NOMO-1 treated with DMSO at 0.1 percent for 48 hours (cell line): ENCODE data around the gene LRRC36.

ENCODE experiments used
- DNase-seq: peaks from one replicate; lab custom pipeline; 2025; ENCODE audit not compliant: unreplicated experiment; lab: John Stamatoyannopoulos, UW

LRRC36 gene

GRCh38 chr16:67294171-67294757, 32.4 kb upstream of the LRRC36 start:
- DNase-seq, result no peak

GRCh38 chr16:67294938-67295361, 31.7 kb upstream of the LRRC36 start:
- no peak for DNase-seq

- DNase-seq, result no peak
Observed at GRCh38 chr16:67296420-67296819, 30.2 kb upstream of the LRRC36 start.

- DNase-seq, result no peak
Observed at GRCh38 chr16:67298277-67298676, 28.3 kb upstream of the LRRC36 start.

- DNase-seq, result no peak
Observed at GRCh38 chr16:67299269-67299668, 27.3 kb upstream of the LRRC36 start.

GRCh38 chr16:67301080-67301782, 25.4 kb upstream of the LRRC36 start:
- DNase-seq, result no peak

GRCh38 chr16:67302076-67302475, 24.5 kb upstream of the LRRC36 start:
- no peak for DNase-seq

- DNase-seq, result no peak
Observed at GRCh38 chr16:67302970-67303369, 23.6 kb upstream of the LRRC36 start.

GRCh38 chr16:67304020-67304419, 22.6 kb upstream of the LRRC36 start:
- no peak for DNase-seq

GRCh38 chr16:67305216-67306071, 21.2 kb upstream of the LRRC36 start:
- no peak for DNase-seq

GRCh38 chr16:67310561-67310960, 16.1 kb upstream of the LRRC36 start:
- no peak for DNase-seq

GRCh38 chr16:67311607-67312488, 14.8 kb upstream of the LRRC36 start:
- DNase-seq, result no peak

- DNase-seq, result no peak
Observed at GRCh38 chr16:67312719-67313118, 13.9 kb upstream of the LRRC36 start.

- DNase-seq, result no peak
Observed at GRCh38 chr16:67317853-67318252, 8.8 kb upstream of the LRRC36 start.

GRCh38 chr16:67326115-67326471, 522 bp upstream of the LRRC36 start:
- DNase-seq, result no peak

- no peak for DNase-seq
Observed at GRCh38 chr16:67327743-67328142, 1.1 kb downstream of the LRRC36 start.

GRCh38 chr16:67329901-67330300, 3.3 kb downstream of the LRRC36 start:
- no peak for DNase-seq

- no peak for DNase-seq
Observed at GRCh38 chr16:67333315-67333714, 6.7 kb downstream of the LRRC36 start.

- DNase-seq, result no peak
Observed at GRCh38 chr16:67336116-67336515, 9.5 kb downstream of the LRRC36 start.

- DNase-seq, result no peak
Observed at GRCh38 chr16:67336648-67337047, 10.0 kb downstream of the LRRC36 start.

GRCh38 chr16:67339453-67339852, 12.8 kb downstream of the LRRC36 start:
- DNase-seq, result peak; percentile 17
